Stimulated activated CD4-positive, alpha-beta T cell treated with anti-CD3 and anti-CD28 coated beads, TNF-alpha, amount 100 ng/mL, for 48 hours (primary cell): ENCODE data around the gene ERFL.
"Not testable (repeated sequence)": the region's sequence is repeated elsewhere in the genome, so short reads cannot be mapped to it uniquely, and the experiment has no call there.

ENCODE experiments used
- DNase-seq, 3 donors: peaks; one replicate each; pipeline ENCODE4 v3.0.0-alpha.2; 2020; ENCODE audit warnings: low read depth in 3 of 3

Gene ERFL

GRCh38 chr19:41941410-41942202, 13.4 kb upstream of the ERFL start:
- DNase-seq = no peak

DNA sequence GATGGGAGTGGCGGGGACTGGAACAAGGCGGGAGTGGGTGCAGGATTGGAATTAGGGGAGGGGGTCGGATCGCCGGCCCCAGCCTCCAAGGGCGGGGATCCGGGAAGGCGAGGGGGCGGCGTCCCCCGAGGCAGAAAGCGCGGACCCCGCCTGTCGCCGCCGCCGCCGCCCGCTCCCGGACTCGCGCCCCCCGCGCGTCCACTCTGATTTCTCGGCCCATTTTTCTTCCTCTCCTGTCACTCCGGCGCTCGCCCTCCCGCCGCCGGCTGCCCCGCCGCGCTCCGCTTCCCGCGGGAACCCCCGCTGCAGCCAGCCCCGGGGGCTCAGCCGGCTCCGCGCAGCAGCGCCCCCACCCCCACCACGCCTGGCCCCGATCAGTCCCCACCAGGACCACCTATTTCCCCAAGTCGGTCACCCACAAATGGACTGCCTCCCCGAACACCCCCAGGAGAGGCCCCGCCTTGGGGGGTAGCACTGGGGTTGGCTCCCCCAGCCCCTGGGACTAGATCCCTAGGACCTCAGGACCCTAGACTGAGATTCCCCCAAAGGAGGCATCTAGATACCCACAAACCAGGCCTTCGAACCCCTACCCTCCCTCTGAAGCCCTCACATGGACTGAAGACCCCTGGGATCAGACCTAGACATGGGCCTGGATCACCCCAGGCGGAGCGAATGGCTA, 12.6 kb upstream of the ERFL start:
- DNase-seq = no peak

DNA sequence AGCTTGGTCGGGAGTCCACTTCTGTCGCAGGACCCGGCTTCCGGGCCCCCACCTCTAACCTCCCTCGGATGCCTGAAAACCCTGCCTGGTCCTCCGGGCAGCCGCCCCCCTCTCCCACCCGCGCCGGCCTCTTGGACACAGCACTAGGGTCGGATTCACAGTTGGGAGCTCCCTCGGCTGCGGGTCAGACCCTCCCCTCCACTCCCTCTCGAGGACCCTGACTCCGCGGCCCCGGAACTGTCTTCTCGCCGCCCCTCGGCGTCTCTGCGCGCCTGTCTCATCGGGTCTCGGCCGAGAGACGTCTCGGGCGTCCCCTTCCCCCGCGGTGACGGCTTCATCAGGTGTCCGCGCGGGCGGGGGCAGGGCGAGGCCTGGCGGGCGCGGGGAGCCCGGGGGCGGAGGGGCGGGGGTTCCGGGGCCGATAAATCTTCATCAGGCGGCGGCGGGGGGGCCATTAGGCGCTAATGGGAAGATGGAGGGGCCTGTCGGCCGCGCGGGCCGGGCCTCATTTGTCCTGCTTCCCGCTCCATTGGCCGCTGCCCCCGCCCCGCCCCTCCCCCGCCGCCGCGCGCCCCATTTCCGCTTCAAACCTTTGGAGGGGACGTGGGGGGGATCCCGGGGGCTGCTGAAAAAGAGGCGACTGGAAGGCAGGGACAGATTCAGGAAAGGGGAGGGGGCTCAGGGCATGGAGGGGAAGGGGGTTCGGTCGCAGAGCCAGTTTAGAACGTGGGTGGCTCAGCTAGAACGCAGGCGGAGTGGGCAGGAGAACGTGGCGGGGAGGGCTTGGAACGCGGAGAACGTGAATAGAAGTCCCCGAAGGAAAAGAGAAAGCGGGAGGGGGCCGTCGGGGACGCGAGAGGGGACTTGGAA, 11.8 kb upstream of the ERFL start:
- DNase-seq = no peak

DNA sequence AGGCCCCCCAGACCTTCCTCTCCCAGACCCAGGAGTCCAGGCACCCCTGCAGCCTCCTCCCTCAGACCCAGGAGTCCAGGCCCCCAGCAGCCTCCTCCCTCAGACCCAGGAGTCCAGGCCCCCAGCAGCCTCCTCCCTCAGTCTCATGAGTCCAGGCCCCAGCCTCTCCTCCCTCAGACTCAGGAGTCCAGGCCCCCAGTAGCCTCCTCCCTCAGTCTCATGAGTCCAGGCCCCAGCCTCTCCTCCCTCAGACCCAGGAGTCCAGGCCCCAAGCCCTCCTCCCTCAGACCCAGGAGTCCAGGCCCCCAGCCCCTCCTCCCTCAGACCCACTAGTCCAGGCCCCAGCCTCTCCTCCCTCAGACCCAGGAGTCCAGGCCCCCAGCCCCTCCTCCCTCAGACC, 11.0 kb upstream of the ERFL start:
- DNase-seq = not testable (repeated sequence)

DNA sequence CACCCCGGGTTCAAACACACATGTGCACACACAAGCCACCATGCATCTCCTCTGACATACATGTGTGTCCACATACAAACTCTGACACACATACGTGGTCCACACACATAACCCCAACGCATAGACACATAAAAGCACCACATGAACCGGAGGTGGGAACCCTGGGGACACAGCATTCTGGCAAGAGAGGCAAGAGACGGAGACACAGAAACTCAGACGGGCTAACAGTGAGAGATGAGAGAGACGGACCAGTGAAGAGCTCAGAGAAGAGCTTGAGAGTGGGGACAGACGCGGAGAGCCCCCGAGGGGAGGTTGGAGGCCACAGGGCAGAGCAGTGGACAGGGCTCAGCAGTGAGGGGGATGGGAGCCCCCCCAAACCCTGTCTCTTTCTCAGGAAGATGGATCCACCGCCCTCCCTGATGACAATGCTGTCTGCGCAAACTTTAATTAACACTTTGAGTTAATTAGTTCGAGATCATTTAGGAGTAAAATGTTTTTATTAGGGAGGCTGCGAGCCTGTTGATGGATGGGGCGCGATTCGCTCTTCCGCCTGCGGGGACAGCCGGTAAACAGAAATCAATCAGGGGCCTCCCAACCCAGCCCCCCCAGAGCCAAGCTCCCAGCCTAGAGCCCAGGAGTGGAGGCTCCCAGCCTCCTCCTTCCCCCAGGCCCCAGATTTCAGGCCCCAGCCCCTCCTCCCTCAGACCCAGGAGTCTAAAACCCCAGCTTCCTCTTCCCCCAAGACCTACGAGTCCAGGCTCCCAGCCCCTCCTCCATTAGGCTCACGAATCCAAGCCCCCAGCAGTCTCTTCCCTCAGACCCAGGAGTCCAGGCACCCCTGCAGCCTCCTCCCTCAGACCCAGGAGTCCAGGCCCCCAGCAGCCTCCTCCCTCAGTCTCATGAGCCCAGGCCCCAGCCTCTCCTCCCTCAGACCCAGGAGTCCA, 9.5 kb upstream of the ERFL start:
- no peak for DNase-seq

GRCh38 chr19:41936961-41937360, 8.7 kb upstream of the ERFL start:
- DNase-seq = no peak

- DNase-seq = no peak
These were observed 8.2 kb upstream of the ERFL start for GRCh38 chr19:41936416-41936850.

GRCh38 chr19:41935760-41936415, 7.6 kb upstream of the ERFL start:
- no peak for DNase-seq

- DNase-seq = peak in 2 of 3 donors; percentile 72 to 73
These were observed 6.7 kb upstream of the ERFL start for GRCh38 chr19:41934849-41935374.

DNA sequence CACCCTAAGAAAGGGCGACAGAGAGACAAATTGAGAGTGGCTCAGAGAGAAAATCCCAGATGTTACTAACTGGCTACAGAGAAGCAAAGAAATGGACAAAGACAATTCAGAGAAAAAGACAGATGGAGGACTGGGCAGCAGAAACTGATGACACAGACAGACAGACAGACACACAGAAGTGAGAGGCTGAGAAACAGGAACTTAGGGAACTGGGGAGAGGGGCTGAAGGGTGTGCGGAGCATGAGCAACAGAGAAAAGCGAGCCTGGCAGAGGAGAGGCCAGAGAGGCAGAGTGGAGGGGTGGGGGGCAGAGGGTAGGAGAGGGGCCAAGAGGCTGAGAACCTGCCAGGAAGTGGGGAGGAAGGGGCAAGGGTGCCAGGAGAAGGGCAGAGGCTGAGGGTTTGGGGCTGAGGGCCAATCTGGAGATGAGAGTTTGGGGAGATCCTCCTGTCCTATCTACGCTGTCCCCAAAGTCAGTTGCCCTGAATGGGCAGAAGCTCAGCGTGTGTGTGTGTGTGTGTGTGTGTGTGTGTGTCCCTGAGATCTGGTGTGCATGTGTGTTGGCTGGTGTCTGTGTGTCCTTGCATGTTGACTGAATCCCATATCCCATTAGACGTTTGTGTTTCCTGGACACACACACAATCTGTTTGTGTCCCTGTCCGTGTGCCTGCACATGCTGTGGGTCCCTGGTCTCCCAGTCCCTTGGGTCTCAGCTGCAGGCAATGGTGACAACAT, 5.6 kb upstream of the ERFL start:
- no peak for DNase-seq

DNA sequence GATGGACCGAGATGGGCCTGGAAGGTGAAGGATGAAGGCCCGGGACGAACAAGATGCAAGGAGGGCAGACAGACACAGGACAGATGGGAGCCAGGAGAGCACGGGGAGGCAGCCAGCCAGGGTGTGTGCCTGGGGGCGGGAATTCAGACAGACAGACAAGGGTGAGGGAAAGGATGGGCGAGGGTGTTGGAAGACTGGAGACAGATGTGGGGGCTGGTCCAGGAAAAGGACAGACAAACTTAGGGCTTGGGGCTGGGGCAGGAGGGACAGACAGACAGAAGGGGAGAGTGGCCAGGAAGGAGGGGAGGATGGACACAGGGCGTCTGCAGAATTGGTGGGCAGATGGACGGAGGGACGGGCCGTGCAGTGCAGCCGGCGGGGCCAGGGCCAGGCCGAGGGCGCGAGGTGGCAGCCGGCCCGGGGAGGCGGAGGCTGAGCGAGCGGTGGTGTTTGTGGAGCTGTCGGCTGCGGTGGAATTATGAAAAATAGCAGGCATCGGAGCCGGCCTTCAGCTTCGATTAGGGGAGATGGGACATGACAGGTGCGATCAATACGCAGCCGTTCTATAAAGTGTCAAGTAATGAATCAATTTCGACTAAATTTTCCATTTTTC, 4.6 kb upstream of the ERFL start:
- no peak for DNase-seq

DNA sequence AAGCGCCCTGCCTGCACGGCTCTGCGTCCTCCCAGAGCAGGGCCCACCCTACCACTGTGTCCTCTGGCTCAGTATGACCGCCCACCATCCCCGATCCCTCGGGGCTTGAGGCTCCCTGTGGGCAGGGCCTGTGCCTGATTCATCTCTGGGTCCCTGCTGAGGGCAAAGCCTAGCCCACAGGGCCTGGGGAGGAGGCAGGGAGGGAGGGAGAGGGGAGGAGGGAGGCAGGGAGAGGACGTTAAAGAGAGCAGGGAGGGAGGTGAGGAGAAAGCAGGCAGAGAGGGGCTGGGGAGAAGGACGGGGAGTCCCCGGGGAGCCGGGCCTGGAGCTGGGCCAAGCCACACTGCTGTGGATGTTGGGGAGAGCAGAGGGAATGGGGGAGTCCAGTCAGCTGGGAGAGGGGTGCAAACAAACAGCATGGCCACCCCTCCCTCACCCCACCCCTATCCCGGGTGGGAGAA, 4.0 kb upstream of the ERFL start:
- DNase-seq = no peak

GRCh38 chr19:41930926-41931592, 2.8 kb upstream of the ERFL start:
- DNase-seq = no peak

DNA sequence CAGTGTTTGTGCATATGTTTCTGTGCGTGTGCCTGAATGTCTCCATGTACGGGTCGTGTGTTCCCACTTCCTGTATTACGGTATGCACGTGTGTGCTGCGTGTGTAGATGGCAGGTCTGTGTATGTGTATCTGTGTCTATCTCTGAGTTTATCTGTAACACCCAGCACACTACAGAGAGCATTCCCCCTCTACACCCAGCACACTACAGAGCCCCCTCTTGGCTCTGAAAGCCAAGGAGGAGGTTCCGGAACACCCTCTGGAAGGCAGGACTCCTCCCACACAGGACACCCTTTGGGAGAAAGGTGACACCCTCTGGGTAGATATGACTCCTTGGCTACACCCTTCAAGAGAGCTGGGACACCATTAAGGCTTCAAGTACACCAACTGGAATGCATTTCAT, 2.1 kb upstream of the ERFL start:
- no peak for DNase-seq

- no peak for DNase-seq
These were observed 1.4 kb upstream of the ERFL start for GRCh38 chr19:41929536-41930071.

DNA sequence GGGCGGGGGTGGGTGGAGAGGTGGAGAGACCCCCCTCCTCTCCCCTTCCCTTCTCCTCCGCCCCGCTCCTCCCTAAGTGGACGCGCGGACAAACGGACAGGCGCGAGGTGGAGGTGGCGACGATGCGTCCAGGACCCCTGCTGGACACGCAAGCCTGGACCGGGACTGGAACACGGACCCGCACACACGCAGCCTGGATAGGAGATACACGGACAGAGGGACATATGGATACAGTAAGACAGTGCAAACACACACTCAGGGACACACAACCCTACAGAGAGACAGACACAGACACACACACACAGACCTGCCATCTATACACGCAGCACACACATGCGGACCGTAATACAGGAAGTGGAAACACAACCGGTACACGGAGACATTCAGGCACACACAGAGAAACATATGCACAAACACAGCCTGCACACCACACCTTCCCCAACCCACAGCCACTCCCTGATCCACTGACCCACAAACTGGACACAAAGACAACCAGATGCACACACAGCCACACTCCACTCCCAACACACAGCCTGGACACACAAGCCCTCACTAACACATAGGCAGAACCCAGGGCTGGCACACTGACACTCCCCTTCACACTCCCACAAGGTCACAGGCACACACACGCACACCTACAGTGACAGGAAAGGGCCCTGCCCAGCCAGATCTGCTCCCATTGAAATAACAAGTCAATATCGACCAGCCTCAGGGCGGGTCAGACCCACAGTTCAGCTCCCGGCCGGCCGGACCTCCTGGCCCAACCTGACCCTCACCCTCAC, 696 bp upstream of the ERFL start:
- DNase-seq = no peak

GRCh38 chr19:41927497-41928192, 604 bp downstream of the ERFL start:
- DNase-seq = no peak
